Measurements from ENCODE around the gene ATXN3.

ATXN3 gene

GRCh38 chr14:92009604-92010003 is 96.8 kb downstream of the ATXN3 start:
- no peak for DNase-seq (ENCODE audit: low read depth, low spot score)

Data from iPS DF 19.7 (cell line).